MV-4-11 (cell line): ENCODE results near the gene NXPH2.

Experiments used
- DNase-seq: peaks from one replicate; lab custom pipeline; 2025; lab: John Stamatoyannopoulos, UW

Gene NXPH2

GRCh38 chr2:138637061-138637460 is 143.1 kb downstream of the NXPH2 start:
- DNase-seq: no peak

- DNase-seq: no peak
Observed at GRCh38 chr2:138633049-138633448, 147.1 kb downstream of the NXPH2 start.

- peak; percentile 46 for DNase-seq
Observed at GRCh38 chr2:138632066-138632620, 148.0 kb downstream of the NXPH2 start.

GRCh38 chr2:138630164-138630563 is 150.0 kb downstream of the NXPH2 start:
- DNase-seq: no peak

GRCh38 chr2:138626148-138626547 is 154.0 kb downstream of the NXPH2 start:
- peak; percentile 68 for DNase-seq

- peak; percentile 84 for DNase-seq
Observed at GRCh38 chr2:138622613-138623012, 157.6 kb downstream of the NXPH2 start.

- no peak for DNase-seq
Observed at GRCh38 chr2:138621139-138621538, 159.1 kb downstream of the NXPH2 start.

- no peak for DNase-seq
Observed at GRCh38 chr2:138620431-138620830, 159.8 kb downstream of the NXPH2 start.
